AG04450 (cell line): ENCODE data around the gene BNIP2. TPM values are rescaled to one million over a fixed set of nuclear protein-coding genes. Genes with fewer than 3 reads are reported as not detected.

ENCODE experiments used
- CTCF ChIA-PET: fragments of 300-600, 350-600 bp; formaldehyde crosslinking; extraction: SDS; loops from one replicate; lab custom pipeline; 2022; ENCODE audit warnings: antibody characterized with exemption, inconsistent platforms; lab: Charles Lee
- POLR2A ChIA-PET: fragments of 350-600 bp; formaldehyde crosslinking; extraction: SDS; loops from one replicate; lab custom pipeline; 2021; ENCODE audit warnings: antibody characterized with exemption, inconsistent platforms; lab: Yijun Ruan, JAX
- DNase-seq: peaks from one replicate; pipeline ENCODE4 v3.0.0-alpha.2; 2011; ENCODE audit warnings: low read depth, low spot score
- H3K27ac ChIP-seq: one replicate; pipeline ENCODE4 v1.5.1; 2012; ENCODE audit warnings: low read depth, low read length, control low read depth
- H3K27me3 ChIP-seq: one replicate; pipeline ENCODE4 v1.6.0; 2012; ENCODE audit warnings: low read length; ENCODE audit not compliant: control insufficient read depth, insufficient read depth
- H3K4me3 ChIP-seq: 2 replicates; pipeline ENCODE4 v1.5.1; 2011; ENCODE audit warnings: mild to moderate bottlenecking, low read depth, low read length, control low read depth
- H3K9me3 ChIP-seq: 2 replicates; pipeline ENCODE4 v1.5.1; 2012; ENCODE audit warnings: low read length; ENCODE audit not compliant: control insufficient read depth, insufficient read depth
- polyA plus RNA-seq: library from polyadenylated mRNA; depleted of rRNA; stranded (reverse); fragments of >200 nt; gene quantifications from 2 replicates; pipeline ENCODE4 v1.2.3, GENCODE V29; 2011
- TF ChIP-seq, protein P1 (sequence below): IDR thresholded peaks from 2 replicates; pipeline ENCODE4 v1.5.1; 2011; ENCODE audit warnings: low read depth, low read length, control low read depth, inconsistent platforms

Gene BNIP2
- polyA plus RNA-seq, 1 experiment, result 65.9 TPM

DNA sequence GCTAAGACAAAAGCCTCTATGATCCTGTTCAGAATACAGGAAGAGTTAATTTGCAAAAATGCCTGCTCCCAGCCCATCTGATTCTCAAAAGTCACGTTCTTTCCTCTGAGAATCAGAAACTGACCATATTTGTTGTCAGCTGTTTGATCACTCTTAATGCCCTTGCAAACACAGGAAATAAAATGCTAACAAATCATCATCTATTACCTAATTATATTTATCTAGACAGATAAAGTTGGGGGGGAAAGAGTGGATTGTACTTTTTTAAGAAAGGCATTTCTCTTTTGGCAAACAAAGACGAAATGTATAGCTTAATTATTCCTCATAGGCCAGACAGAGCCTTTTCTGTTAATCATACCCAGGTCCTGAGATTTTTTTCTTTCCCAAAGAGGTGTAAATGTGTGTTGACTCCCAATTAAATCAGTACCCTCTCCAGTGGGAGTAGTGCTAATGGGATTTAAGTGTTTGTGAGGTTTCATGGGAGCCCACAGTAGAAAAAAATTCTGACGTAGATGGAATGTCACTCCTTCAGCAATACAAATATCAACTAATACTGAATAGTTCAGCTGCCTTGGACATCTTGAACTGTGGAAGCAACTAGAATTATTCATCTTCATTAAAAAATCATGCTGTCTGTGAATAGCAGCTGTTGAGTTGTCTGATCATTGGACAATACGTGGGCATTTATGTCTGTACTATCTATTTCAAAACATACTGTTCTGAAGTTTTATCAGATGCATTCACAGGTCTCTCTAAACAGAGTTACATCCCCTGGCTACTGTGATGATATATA lies 22.5 kb upstream of the BNIP2 start:
- Histone ChIP-seq H3K4me3 (no peak overlapping the region), H3K27ac (no peak overlapping the region), H3K27me3 (no peaks in the 10 kb centered on the region), H3K9me3 (no peaks in the 10 kb centered on the region)
- POLR2A ChIA-PET, result no interaction called here
- DNase-seq, result no peak
- CTCF ChIA-PET, result interaction anchor here (1.6 to 3.5 kb wide), 3 partner anchors 12 to 20 kb away, joined by 3 to 15 read pairs (median 9); no protein-coding TSS in a partner anchor
- TF ChIP-seq, protein P1, sequence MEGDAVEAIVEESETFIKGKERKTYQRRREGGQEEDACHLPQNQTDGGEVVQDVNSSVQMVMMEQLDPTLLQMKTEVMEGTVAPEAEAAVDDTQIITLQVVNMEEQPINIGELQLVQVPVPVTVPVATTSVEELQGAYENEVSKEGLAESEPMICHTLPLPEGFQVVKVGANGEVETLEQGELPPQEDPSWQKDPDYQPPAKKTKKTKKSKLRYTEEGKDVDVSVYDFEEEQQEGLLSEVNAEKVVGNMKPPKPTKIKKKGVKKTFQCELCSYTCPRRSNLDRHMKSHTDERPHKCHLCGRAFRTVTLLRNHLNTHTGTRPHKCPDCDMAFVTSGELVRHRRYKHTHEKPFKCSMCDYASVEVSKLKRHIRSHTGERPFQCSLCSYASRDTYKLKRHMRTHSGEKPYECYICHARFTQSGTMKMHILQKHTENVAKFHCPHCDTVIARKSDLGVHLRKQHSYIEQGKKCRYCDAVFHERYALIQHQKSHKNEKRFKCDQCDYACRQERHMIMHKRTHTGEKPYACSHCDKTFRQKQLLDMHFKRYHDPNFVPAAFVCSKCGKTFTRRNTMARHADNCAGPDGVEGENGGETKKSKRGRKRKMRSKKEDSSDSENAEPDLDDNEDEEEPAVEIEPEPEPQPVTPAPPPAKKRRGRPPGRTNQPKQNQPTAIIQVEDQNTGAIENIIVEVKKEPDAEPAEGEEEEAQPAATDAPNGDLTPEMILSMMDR, result no peak

DNA sequence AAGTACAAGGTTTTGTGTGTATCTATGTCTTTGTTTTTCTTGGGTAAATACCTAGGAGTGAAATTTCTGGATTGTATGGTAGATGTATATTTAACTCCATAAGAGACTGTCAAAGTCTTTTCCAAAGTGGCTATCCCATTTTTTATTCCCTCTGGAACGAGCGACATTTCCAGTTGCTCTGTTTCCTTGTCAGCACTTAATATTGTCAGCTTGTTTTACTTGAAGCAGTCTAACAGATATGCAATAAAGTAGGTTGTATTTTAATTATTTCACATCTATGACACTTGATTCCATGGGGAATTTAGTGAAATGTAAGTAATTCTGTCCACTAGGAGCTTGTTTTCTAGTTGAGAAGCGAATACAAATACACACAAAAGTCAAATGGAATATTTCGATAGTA lies 18.5 kb upstream of the BNIP2 start:
- H3K27ac ChIP-seq, result no peak overlapping the region
- ChIA-PET POLR2A (no interaction called here), CTCF (interaction anchor here (0.8 to 1.7 kb wide), 3 partner anchors 16 to 619 kb away, joined by 3 to 5 read pairs (median 4); no protein-coding TSS in a partner anchor)
- H3K27me3 ChIP-seq, result no peaks in the 10 kb centered on the region
- H3K9me3 ChIP-seq, result no peaks in the 10 kb centered on the region
- no peak overlapping the region for H3K4me3 ChIP-seq
- TF ChIP-seq, protein P1, result no peak
- no peak for DNase-seq

DNA sequence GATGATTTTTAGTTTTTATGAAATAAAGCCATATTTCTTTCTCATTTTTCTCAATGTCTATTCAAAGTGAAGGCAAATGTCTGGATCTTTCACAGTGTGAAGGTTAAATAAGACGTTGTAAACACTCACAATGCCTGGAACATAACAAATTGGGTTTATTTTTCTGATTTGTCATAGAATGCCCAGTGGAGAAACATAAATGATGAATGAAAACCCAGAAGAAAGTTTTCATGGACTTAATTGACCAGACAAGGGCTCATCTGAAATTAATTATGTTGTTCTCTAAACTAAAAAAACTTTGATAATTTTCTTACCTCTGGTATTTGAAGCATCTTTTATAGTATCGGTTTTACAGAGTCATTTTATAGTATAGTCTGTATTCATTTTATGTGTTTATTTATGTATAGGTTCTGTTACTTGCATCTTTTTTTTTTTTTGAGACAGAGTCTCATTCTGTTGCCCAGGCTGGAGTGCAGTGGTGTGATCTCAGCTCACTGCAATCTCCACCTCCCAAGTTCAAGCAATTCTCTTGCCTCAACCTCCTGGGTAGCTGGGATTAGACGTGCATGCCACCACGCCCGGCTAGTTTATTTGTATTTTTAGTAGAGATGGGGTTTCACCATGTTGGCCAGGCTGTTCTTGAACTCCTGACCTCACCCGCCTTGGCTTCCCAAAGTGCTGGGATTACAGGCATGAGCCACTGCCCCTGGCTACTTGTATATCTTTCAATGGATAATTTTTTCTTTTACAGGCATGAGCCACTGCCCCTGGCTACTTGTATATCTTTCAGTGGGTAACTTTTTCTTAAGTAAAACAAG lies 15.1 kb upstream of the BNIP2 start:
- CTCF ChIA-PET, result interaction anchor here (1.2 to 2.2 kb wide), 2 partner anchors 13 to 21 kb away, joined by 4 to 13 read pairs; no protein-coding TSS in a partner anchor

DNA sequence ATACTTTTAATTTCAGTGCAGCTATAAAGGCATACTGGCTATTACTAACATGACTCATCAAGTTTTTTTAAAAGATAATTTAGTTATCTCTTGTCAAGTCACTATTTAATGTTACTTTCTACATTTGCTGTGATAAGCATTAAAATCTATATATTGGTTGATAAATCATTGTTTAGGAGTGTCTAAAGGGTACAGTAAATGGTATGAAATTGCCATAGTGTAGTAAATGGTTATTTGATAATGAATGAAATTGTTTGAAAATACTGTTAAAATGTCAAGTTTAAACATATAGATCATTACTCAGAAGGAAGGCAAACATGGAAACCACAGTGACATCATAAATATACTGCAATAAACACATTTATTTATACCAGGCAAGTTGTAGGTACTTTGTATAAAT lies 13.2 kb upstream of the BNIP2 start:
- H3K9me3 ChIP-seq, result no peaks in the 10 kb centered on the region
- no peak overlapping the region for H3K4me3 ChIP-seq
- ChIA-PET CTCF (interaction anchor here (0.8 to 2.2 kb wide), 2 partner anchors 11 to 478 kb away, joined by 3 to 12 read pairs; no protein-coding TSS in a partner anchor), POLR2A (no interaction called here)
- TF ChIP-seq, protein P1, result no peak
- no peaks in the 10 kb centered on the region for H3K27me3 ChIP-seq
- no peak for DNase-seq
- no peak overlapping the region for H3K27ac ChIP-seq

More for the DNA sequence above, 15.1 kb upstream of the BNIP2 start:
- Histone ChIP-seq H3K27ac (no peak overlapping the region), H3K27me3 (no peaks in the 10 kb centered on the region), H3K4me3 (no peak overlapping the region), H3K9me3 (no peaks in the 10 kb centered on the region)
- DNase-seq, result no peak
- POLR2A ChIA-PET, result no interaction called here
- TF ChIP-seq, protein P1, result no peak
